NCI-H226 (cell line): ENCODE data around the gene TERT.
"Not testable (repeated sequence)": the region's sequence is repeated elsewhere in the genome, so short reads cannot be mapped to it uniquely, and the experiment has no call there.

Source experiments
- DNase-seq: peaks from one replicate; pipeline ENCODE4 v3.0.0-alpha.2; 2015

Gene TERT

DNA sequence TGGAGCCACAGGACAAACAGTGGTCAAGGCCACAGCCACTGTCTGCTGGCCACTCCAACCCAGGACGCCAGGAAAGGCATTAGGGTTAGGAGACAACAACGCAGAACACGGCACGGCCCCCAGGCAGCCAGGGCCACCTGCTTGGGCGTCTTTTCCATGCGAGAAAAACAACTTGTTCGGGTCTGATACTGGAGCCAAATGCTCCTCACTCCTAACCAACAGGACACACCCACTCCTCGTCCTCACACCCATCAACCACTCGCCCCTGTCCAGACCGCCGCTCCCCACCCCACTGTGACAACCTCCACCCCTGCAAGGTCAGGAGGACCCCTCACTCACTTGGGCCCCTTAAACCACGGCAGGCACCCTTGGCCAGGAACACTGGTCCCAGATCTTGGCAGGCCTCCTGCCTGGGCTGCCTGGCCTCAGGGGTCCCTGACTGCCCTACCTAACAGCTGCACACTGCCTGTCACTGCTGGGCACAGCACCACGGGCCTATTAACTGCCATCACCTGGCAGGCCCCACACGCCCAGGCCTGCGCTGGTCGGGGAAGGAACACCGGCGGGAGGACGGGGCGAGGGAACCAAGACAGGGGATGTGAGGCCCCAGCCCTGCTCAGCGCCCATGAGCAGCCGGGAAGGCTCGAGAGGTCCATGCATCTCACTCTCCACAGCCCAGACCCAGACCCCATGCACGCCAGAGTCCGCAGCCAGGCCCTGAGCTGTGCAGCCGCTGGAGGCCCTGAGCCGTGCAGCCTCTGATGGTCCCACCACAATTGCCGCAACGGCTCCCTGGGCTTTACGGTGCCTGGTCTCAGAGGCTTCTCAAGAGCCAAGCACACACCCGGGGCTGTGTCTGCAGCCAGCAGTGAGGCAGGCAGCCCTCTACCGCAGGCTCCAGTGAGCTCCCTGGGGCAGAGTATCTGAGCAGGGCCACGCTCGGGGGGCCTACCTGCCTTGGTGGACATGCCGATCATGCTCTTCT is 36.3 kb upstream of the TERT start:
- DNase-seq = no peak

DNA sequence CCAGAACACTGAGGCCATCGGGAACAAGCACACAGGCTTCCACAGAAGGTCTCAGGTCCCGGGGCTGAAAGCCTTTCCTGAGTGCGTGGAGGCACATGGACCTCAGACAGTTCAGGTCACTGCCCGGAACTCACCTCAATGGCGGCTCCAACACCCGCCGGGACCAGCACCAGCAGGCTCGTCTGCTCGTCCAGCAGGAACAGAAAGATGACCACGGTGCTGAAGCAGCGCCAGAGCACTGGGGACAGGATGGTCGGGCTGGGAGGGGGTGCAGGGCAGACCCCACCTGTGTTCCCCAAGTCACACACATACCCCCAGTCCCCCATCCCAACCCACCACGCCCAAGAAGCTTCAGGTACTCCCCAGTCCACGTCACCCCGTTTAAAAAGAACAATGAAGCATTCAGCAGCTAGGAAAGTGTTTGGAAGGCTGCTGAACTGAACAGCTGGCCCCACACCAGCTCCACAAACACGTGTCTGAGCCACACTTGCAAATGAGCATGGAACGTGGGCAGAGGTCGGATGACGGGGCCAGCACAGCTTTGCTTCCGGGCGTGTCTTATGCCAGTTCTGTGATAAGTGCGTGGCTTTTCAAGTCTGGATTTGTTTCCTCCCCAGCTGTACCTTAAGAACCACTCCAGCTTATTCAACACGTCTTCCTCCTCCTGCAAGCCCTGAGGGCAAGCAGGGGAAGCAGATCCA is 35.4 kb upstream of the TERT start:
- DNase-seq = no peak

DNA sequence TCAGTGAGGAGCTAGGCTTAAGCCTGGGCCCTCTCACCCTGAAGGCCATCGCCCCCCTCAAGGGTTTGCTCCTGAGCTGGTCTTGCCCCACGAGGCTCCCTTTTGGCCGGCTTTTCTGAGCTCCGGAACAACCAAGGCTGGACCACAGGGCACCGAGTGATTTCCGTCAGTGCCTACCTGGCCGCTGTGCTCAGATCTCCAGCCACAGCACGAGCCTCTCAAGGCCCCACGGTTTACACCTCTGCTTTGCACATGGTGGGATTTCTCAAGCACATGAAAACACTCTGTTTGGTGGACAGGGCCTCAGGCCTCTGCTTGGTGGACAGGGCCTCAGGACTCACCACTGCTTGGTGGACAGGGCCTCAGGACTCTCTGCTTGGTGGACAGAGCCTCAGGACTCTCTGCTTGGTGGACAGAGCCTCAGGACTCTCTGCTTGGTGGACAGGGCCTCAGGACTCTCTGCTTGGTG is 34.3 kb upstream of the TERT start:
- no peak for DNase-seq

DNA sequence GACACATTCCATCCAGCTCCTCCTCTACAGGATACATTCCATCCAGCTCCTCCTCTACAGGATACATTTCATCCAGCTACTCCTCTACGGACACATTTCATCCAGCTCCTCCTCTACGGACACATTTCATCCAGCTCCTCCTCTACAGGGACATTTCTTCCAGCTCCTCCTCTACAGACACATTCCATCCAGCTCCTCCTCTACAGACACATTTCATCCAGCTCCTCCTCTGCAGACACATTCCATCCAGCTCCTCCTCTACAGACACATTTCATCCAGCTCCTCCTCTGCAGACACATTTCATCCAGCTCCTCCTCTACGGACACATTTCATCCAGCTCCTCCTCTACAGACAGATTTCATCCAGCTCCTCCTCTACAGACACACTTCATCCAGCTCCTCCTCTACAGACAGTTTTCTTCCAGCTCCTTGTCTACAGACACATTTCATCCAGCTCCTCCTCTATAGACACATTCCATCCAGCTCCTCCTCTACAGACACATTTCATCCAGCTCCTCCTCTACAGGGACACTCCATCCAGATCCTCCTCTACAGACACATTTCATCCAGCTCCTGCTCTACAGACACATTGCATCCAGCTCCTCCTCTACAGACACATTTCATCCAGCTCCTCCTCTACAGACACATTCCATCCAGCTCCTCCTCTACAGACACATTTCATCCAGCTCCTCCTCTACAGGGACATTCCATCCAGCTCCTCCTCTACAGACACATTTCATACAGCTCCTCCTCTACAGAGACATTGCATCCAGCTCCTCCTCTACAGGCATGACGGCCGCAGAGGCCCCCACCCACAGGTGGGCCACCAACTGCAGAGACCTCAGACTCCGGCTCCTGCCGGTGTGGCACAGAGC is 33.6 kb upstream of the TERT start:
- DNase-seq = peak; percentile 70

DNA sequence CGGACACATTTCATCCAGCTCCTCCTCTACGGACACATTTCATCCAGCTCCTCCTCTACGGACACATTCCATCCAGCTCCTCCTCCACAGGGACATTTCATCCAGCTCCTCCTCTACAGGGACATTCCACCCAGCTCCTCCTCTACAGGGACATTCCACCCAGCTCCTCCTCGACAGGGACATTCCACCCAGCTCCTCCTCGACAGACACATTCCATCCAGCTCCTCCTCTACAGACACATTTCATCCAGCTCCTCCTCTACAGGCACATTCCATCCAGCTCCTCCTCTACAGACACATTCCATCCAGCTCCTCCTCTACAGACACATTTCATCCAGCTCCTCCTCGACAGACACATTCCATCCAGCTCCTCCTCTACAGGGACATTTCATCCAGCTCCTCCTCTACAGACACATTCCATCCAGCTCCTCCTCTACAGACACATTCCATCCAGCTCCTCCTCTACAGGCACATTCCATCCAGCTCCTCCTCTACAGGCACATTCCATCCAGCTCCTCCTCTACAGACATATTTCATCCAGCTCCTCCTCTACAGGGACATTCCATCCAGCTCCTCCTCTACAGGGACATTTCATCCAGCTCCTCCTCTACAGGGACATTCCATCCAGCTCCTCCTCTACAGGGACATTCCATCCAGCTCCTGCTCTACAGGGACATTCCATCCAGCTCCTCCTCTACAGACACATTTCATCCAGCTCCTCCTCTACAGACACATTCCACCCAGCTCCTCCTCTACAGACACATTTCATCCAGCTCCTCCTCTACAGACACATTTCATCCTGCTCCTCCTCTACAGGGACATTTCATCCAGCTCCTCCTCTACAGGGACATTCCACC is 32.3 kb upstream of the TERT start:
- DNase-seq = peak; percentile 45

DNA sequence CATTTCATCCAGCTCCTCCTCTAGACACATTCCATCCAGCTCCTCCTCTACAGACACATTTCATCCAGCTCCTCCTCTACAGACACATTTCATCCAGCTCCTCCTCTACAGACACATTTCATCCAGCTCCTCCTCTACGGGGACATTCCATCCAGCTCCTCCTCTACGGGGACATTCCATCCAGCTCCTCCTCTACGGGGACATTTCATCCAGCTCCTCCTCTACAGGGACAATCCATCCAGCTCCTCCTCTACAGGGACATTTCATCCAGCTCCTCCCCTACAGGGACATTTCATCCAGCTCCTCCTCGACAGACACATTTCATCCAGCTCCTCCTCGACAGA is 31.6 kb upstream of the TERT start:
- not testable (repeated sequence) for DNase-seq

DNA sequence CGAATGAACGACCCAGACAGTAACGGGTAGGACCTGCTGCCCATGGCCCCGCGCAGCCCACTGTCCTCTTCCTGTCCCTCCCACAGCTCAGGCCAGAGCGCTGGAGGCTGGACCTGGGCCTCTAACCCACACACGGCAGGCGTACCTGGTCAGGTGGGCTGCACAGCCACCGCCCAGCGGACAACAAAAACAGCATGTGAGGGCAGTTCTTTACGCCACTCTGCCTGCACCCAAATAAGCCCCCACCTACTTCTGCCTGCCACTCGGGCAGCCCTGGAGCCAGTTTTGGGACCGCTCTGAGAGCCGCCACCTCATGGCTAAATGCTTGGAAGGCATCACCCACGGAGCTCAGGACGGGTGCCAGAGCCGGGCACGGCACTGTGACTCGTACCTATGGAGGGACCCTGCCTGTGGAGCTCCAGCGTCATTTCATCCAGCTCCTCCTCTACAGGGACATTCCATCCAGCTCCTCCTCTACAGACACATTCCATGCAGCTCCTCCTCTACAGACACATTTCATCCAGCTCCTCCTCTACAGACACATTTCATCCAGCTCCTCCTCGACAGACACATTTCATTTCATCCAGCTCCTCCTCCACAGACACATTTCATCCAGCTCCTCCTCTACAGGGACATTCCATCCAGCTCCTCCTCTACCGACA is 31.1 kb upstream of the TERT start:
- DNase-seq = peak; percentile 65

DNA sequence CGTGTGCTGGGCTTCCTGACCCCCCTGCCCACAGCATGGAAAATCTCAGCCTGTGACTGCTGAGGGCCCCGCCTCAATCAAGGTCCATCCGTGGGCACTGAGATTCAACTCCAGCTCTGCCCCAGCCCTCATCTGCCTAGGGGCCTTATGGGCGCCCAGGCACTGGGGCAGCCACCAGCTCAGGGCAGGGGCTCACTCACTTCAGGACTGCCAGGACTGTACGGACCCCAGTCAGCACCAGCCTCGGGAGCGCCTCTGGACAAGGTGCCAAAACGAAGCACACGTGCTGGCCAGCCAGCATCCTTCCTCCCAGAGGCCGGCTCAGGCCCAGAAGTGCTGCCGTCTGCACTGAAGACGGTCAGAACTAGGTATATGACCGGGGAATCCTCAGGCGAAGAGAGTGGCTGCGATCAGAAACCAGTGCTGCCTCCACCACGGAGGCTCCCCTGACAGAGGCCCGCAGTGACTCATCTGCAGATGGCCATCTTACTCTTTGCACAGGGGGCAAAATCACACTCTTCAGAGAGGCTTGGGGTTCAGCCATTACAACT is 30.4 kb upstream of the TERT start:
- DNase-seq = no peak

DNA sequence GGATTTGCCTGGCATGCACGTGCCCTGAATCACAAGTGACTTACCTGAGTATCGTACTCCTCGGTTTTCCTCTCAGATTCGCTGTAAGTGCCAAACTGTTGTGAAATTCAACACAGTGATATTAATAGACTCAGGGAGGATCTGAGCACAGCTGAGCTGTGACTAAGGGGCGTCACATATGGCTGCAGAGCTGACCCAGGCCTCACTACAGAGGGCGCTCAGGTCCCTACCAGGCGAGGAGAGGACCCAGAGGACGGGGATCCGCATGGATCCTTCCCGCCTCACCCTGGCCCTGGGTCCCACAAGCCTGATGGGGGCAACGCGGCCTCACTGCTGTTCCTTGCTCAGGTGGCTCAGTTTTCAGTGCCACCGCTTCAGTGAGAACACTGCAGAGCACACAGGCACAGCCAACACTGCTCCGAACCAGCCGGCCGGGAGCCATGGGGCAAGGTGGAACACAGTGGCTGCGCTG is 29.9 kb upstream of the TERT start:
- DNase-seq = no peak

DNA sequence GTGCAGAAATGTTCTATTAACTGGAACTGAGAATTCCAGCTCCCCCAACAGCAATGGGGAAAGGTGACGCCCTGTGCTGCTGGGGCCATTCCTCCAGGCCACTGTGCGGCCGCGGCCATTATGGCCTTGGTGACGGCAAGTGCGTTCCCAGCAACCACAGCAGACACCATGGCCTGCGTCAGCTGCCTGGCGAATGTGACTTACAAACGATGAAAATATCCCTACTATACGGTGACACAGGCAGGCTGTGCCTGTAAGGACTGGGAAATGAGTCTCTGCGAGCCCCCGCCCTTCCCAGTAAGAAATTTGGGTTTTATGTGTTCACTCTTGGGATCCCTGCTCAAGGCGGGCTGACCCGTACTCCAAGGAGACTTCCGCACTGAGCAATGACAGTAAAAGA is 29.4 kb upstream of the TERT start:
- DNase-seq = no peak

DNA sequence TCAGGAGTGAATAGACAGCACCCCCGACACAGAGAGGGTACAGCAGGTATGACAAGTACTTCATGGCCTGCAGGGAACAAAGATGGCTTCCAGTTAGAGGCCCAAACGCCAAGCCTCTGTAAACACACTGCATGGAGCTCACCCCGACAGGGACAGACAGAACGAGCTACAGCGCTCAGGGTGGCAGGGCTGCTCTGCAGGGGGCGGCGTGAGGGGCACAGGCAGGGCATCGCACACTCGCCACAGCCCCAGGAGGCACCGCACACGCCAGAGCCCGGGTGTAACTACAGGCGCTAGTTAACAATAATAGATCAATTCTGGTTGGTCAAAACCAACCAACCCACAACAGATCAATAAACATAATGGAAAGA is 28.9 kb upstream of the TERT start:
- DNase-seq = no peak

DNA sequence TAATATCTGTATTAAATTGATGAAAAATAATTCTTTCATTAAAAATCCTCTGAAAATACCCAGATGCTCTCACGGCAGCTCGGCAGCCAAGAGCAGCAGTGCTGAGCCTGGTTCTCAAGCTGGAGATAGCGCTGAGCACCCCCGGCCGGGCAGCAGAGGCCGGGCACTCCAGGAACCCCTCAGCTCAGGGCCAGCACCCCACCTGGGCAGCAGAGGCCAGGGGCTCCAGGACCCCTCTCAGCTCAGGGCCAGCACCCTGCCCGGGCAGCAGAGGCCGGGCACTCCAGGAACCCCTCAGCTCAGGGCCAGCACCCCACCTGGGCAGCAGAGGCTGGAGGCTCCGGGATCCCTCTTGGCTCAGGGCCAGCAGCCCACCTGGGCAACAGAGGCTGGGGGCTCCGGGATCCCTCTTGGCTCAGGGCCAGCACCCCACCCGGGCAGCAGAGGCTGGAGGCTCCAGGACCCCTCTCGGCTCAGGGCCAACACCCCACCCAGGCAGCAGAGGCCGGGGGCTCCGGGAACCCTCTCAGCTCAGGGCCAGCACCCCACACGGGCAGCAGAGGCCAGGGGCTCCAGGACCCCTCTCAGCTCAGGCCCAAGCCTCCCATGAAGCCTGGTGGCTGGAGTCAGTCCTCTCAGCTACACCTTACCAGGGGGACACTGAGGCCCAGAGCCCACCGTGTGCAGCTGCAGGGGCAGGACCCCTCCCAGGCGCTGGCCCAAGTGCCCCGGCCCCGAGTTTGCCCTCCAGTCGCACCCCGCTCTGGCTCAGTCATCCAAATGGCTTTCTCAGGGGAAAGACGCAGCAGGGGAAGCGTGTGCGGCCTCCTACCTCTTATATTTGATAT is 28.3 kb upstream of the TERT start:
- DNase-seq = no peak

DNA sequence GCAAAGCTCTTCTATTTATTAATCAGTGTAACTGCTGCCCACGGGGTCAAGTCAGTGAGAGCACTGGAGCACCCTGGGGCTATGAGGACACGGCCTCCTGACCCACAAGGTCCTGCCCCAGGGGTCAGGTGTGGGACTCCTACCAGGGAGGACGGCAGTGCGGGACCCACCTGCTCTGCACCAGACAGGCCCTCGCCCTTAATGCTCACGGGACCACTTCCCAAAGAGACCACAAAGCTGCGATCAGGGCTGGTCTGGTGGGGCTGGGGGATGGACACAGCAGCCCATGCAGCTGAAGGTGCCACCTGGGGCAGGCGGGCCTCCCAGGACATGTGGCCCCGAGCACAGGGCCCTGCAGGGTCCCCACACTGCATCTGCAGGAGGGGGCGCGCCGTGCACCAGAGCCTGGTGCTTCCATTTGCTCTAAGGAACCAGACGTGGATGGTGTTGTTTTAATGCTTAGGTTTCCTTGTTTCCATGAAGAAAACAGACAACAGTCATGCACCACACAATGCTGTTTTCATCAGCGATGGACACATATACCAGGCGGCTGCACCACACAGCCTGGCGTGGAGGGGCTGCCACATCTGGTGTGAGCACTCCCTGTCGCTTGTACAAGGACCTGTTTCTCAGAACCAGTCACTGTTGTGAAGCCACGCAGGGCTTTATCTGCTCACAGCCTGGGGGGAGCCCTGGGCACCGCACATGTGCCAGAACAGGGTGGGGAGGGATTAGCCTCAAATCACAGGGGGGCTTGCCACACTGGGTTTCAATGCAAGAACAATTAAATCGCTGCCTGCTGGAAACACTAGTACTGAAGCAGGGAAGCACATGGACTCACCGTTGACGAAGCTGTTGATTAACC is 27.4 kb upstream of the TERT start:
- DNase-seq = no peak

DNA sequence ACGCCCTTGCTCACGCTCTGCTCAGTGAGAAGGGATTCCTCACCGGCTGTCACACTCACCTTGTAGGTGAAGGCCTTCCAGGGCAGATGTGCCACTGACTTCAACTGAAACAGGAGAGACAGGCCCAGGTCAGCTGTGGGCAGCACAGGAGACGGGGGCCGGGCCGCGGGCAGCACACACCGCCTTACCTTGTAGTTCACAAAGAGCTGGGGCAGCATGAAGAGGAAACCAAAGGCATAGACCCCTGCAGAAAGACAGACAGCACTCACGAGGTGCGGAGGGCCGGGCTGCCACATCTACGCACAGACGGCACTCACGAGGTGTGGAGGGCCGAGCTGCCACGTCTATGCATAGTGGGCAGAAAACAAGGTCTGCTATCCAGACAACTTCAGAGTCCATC is 26.7 kb upstream of the TERT start:
- DNase-seq = no peak

DNA sequence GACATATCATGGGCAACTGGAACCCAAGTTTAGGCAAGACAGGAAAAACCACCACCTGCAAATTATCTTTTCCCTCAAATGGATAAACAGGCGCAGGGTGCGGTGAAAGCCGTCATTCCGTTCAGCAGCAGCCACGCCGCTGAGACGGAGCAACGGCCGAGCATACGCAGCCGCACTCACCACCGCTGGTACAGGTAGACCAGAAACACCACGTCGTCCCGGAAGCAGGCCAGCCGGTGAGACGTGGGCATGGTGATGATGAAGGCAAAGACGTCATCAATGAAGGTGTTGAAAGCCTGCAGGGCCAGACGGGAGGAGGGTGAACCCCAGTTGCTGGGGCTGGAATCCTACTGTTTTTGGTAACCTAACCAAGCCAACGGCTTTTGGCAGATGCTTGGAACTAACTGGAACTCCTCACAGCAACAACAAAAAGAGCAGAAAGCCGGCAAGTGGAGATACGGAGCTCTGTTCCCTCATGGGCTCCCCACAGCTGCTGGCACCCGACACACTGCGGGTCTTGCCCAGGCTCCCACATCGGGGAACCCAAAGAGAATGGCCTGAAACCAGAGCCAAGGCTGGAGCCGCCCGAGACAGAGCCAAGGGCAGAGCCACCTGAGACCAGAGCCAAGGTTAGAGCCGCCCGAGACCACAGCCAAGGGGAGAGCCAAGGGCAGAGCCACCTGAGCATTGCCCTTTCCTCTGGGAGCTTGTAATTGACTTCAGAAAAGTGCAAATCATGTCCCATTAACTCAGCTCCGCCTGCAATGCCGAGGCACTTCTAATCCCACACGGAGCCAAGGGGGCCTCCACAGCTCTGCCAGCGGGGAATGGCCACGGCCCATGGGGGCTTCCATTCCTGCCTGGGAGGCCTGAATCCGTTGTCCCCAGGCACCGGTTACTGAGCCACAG is 25.8 kb upstream of the TERT start:
- DNase-seq = no peak

DNA sequence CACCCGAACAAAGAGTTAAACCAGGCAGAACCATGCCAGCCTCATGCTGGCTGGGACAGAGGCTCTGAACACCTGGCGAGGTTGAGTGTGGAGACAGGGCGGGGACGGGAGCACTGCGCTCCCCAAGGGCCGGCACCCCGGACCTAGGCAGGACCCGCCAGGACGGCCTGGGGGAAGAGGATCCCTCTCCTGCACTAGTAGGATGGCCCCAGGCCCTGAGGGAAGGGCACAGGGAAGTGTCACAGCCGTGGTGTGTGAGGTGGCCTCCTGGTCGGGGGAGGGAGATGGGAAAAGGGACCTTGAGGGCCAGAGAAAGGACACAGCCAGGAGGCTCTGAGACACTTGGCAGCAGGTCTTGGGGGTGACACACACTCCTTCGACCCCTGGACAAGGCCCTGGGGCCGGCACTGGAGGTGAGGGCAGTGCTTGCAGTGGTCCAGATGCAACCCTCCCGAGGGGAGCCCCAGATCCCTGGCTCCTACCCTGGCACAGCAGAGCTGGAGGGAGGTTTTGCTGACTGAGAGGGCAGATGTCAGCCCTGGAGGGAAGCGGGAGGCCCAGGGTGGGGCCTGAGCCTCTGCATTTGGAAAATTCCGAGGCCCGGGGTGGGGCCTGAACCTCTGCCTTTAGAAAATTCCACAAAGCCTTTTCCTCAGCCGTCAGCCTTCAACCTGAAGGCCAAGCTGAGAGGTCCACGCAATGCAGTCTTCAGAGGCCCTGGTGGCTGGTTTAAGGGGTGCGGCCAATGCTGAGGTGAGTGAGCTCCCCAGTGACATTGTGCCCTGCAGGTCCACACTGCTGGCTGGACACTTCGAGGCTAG is 24.8 kb upstream of the TERT start:
- DNase-seq = no peak

DNA sequence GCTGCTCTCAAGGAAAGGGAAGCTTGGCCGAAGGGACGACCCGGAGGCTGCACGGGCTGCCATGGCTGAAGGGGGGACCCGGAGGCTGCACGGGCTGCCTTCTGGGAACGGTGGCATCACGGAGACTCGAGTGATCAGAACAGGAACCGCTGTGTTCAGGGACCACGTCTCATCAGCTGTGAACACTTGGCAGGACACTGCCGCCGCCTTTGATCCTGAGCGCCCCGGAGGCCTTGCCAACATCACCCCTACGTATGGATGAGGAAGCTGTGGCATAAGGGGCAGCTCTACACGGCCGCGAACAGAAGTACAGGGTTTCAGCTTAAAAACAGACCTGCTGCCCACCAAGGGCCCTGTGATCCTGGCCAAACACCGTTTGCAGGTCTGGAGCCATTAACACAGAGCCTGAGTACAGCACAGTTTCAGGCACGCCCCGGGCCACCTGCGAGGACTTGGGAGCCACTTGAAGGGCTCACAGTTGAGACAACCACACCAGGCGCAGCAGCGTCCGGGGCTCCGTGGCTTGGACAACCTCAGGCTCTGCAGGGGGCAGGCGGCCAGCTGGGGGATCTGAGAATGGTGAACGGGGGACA is 23.9 kb upstream of the TERT start:
- no peak for DNase-seq
